T-helper 17 cell (primary cell): ENCODE measurements around the gene ST3GAL4. TPM values are rescaled to one million over a fixed set of nuclear protein-coding genes. Genes with fewer than 3 reads are reported as not detected.
A peak's percentile ranks its signal among the peaks of the same experiment; 100 is the strongest.
"Not testable (repeated sequence)": the region's sequence is repeated elsewhere in the genome, so short reads cannot be mapped to it uniquely, and the experiment has no call there.

Experiments used
- ATAC-seq: fragments of 150-1000 bp; cut with Tn5 transposase; 2 replicates; pipeline ENCODE4 v1.10.0; 2021; ENCODE audit warnings: mild to moderate bottlenecking, moderate library complexity
- DNase-seq, 3 donors: peaks; one replicate each; pipeline versions ENCODE4 v3.0.0 to v3.0.0-alpha.2; 2020 to 2021
- H3K9me3 ChIP-seq: one replicate; pipeline ENCODE4 v1.7.0; 2013; ENCODE audit warnings: low read length, mild to moderate bottlenecking; ENCODE audit not compliant: control insufficient read depth, poor library complexity, severe bottlenecking
- H3K27ac Mint-ChIP-seq: one replicate; pipeline ENCODE4 v1.8.0; 2022; ENCODE audit warnings: mild to moderate bottlenecking, moderate library complexity, mixed read lengths
- H3K27me3 Mint-ChIP-seq: one replicate; pipeline ENCODE4 v1.8.0; 2022; ENCODE audit warnings: mixed read lengths
- H3K36me3 Mint-ChIP-seq: one replicate; pipeline ENCODE4 v1.8.0; 2022; ENCODE audit warnings: low read depth, mixed read lengths
- H3K4me1 Mint-ChIP-seq: one replicate; pipeline ENCODE4 v1.8.0; 2022; ENCODE audit warnings: mild to moderate bottlenecking, mixed read lengths
- H3K4me3 Mint-ChIP-seq: one replicate; pipeline ENCODE4 v1.8.0; 2022; ENCODE audit warnings: mild to moderate bottlenecking, moderate library complexity, mixed read lengths
- total RNA-seq, 4 donors: library from RNA in 2 of 4; stranded (reverse) in 2 of 4; gene quantifications; one replicate each; pipeline ENCODE4 v1.2.3 and lab custom pipeline; 2022 to 2026

Gene ST3GAL4
- total RNA-seq, 2 donors from 2014 or later: 3.0 to 4.8 TPM

GRCh38 chr11:126357055-126357962 lies 1.8 kb downstream of the ST3GAL4 start:
- no peak for ATAC-seq
- H3K27ac Mint-ChIP-seq: no peak overlapping the region
- H3K36me3 Mint-ChIP-seq: no peaks in the 10 kb centered on the region
- H3K27me3 Mint-ChIP-seq: no peaks in the 10 kb centered on the region
- DNase-seq: no peak
- peaks cover 20% of the 10 kb centered on the region for H3K4me1 Mint-ChIP-seq
- no peaks in the 10 kb centered on the region for H3K9me3 ChIP-seq
- H3K4me3 Mint-ChIP-seq: peak overlapping the region; percentile 68

GRCh38 chr11:126357969-126358762 lies 2.7 kb downstream of the ST3GAL4 start:
- H3K36me3 Mint-ChIP-seq: no peaks in the 10 kb centered on the region
- H3K27ac Mint-ChIP-seq: no peak overlapping the region
- no peak for ATAC-seq
- no peak for DNase-seq
- peaks cover 13% of the 10 kb centered on the region for H3K4me1 Mint-ChIP-seq
- no peak overlapping the region for H3K4me3 Mint-ChIP-seq
- no peaks in the 10 kb centered on the region for H3K27me3 Mint-ChIP-seq
- H3K9me3 ChIP-seq: no peaks in the 10 kb centered on the region

- Mint-ChIP-seq H3K4me3 (no peak overlapping the region), H3K4me1 (peaks cover 9% of the 10 kb centered on the region), H3K36me3 (no peaks in the 10 kb centered on the region), H3K27me3 (no peaks in the 10 kb centered on the region), H3K27ac (no peak overlapping the region)
- DNase-seq: no peak
- ATAC-seq: no peak
- no peaks in the 10 kb centered on the region for H3K9me3 ChIP-seq
These were observed 3.3 kb downstream of the ST3GAL4 start for GRCh38 chr11:126358763-126359160.

GRCh38 chr11:126359431-126360048 lies 4.1 kb downstream of the ST3GAL4 start:
- Mint-ChIP-seq H3K27me3 (no peaks in the 10 kb centered on the region), H3K36me3 (no peaks in the 10 kb centered on the region), H3K4me1 (peaks cover 8% of the 10 kb centered on the region), H3K27ac (no peak overlapping the region), H3K4me3 (no peak overlapping the region)
- H3K9me3 ChIP-seq: no peaks in the 10 kb centered on the region
- DNase-seq: no peak
- no peak for ATAC-seq

- no peak overlapping the region for H3K27ac Mint-ChIP-seq
- DNase-seq (no peak), ATAC-seq (no peak)
- H3K4me1 Mint-ChIP-seq: peaks cover 4% of the 10 kb centered on the region
- H3K36me3 Mint-ChIP-seq: no peaks in the 10 kb centered on the region
- H3K9me3 ChIP-seq: no peaks in the 10 kb centered on the region
- no peak overlapping the region for H3K4me3 Mint-ChIP-seq
- no peaks in the 10 kb centered on the region for H3K27me3 Mint-ChIP-seq
These were observed 4.6 kb downstream of the ST3GAL4 start for GRCh38 chr11:126360049-126360446.

GRCh38 chr11:126361400-126361799 lies 5.9 kb downstream of the ST3GAL4 start:
- ATAC-seq (no peak), DNase-seq (no peak)
- Mint-ChIP-seq H3K27me3 (no peaks in the 10 kb centered on the region), H3K4me3 (no peak overlapping the region), H3K27ac (no peak overlapping the region), H3K4me1 (peaks cover 4% of the 10 kb centered on the region), H3K36me3 (no peaks in the 10 kb centered on the region)
- H3K9me3 ChIP-seq: no peaks in the 10 kb centered on the region

- no peak for DNase-seq
- Mint-ChIP-seq H3K4me1 (peaks cover 2% of the 10 kb centered on the region), H3K4me3 (no peak overlapping the region), H3K36me3 (no peaks in the 10 kb centered on the region), H3K27me3 (no peaks in the 10 kb centered on the region), H3K27ac (no peak overlapping the region)
- ATAC-seq: no peak
- no peaks in the 10 kb centered on the region for H3K9me3 ChIP-seq
These were observed 7.6 kb downstream of the ST3GAL4 start for GRCh38 chr11:126362879-126363655.

- H3K4me1 Mint-ChIP-seq: peaks cover 4% of the 10 kb centered on the region
- ATAC-seq: no peak
- DNase-seq: no peak
- no peaks in the 10 kb centered on the region for H3K27me3 Mint-ChIP-seq
- no peaks in the 10 kb centered on the region for H3K36me3 Mint-ChIP-seq
- no peaks in the 10 kb centered on the region for H3K9me3 ChIP-seq
- no peak overlapping the region for H3K27ac Mint-ChIP-seq
- no peak overlapping the region for H3K4me3 Mint-ChIP-seq
These were observed 8.3 kb downstream of the ST3GAL4 start for GRCh38 chr11:126363706-126364248.

- DNase-seq, H3K27ac Mint-ChIP-seq, H3K36me3 Mint-ChIP-seq, H3K27me3 Mint-ChIP-seq, H3K9me3 ChIP-seq, ATAC-seq, H3K4me1 Mint-ChIP-seq, H3K4me3 Mint-ChIP-seq: not testable (repeated sequence)
These were observed 9.2 kb downstream of the ST3GAL4 start for GRCh38 chr11:126364735-126365134.

GRCh38 chr11:126365508-126365907 lies 10.0 kb downstream of the ST3GAL4 start:
- not testable (repeated sequence) for DNase-seq, ATAC-seq, H3K9me3 ChIP-seq, H3K27ac Mint-ChIP-seq, H3K27me3 Mint-ChIP-seq, H3K36me3 Mint-ChIP-seq, H3K4me1 Mint-ChIP-seq, H3K4me3 Mint-ChIP-seq

- H3K4me3 Mint-ChIP-seq: no peak overlapping the region
- no peaks in the 10 kb centered on the region for H3K27me3 Mint-ChIP-seq
- peaks cover 5% of the 10 kb centered on the region for H3K4me1 Mint-ChIP-seq
- ATAC-seq: no peak
- H3K36me3 Mint-ChIP-seq: no peaks in the 10 kb centered on the region
- no peak overlapping the region for H3K27ac Mint-ChIP-seq
- no peak for DNase-seq
- H3K9me3 ChIP-seq: no peaks in the 10 kb centered on the region
These were observed 10.8 kb downstream of the ST3GAL4 start for GRCh38 chr11:126366064-126366822.
